GM12878 (cell line): ENCODE measurements around the gene NDNF. TPM values are rescaled to one million over a fixed set of nuclear protein-coding genes. Genes with fewer than 3 reads are reported as not detected.

Source experiments
- ATAC-seq: fragments of 200-7000 bp; cut with Tn5 transposase; 3 replicates; pipeline ENCODE4 v1.9.1; 2020; ENCODE audit warnings: mild to moderate bottlenecking, moderate library complexity
- BruUV-seq: library from RNA; stranded (reverse); fragments of 400-500 nt; replicated peaks from 2 replicates; lab custom pipeline; 2021; lab: Mats Ljungman, UMichigan
- CTCF ChIA-PET: fragments of 300-600 bp; sonication (Branson Sonifier 250); formaldehyde crosslinking; extraction: SDS; loops from one replicate; lab custom pipeline; 2021; ENCODE audit warnings: inconsistent platforms; lab: Yijun Ruan, JAX
- POLR2A ChIA-PET: fragments of 350-600 bp; formaldehyde crosslinking; extraction: SDS; loops from one replicate; lab custom pipeline; 2021; ENCODE audit warnings: inconsistent platforms; lab: Charles Lee
- RAD21 ChIA-PET: fragments of 300-600 bp; sonication (Branson Sonifier 250); formaldehyde crosslinking; loops from one replicate; lab custom pipeline; 2023; ENCODE audit warnings: antibody characterized with exemption; ENCODE audit not compliant: unreplicated experiment; lab: Charles Lee
- SMC1A ChIA-PET: fragments of 300-600 bp; sonication (Branson Sonifier 250); formaldehyde crosslinking; loops from one replicate; lab custom pipeline; 2023; ENCODE audit not compliant: unreplicated experiment, uncharacterized antibody; lab: Charles Lee
- DNase-seq: peaks from one replicate; pipeline ENCODE4 v3.0.0-alpha.2; 2011; ENCODE audit warnings: low read depth, low spot score
- FAIRE-seq: peaks from 3 replicates; lab custom pipeline; 2011; peaks lifted over from hg19 to GRCh38; lab: Jason Lieb, UNC
- H2AFZ ChIP-seq: 2 replicates; pipeline ENCODE4 v1.6.0; 2011; ENCODE audit warnings: low read depth, low read length, control low read depth; ENCODE audit not compliant: control insufficient read depth
- H3K27ac ChIP-seq: 2 replicates; pipeline ENCODE4 v1.5.1; 2011; ENCODE audit warnings: control low read depth; ENCODE audit not compliant: control insufficient read depth, insufficient read depth
- H3K27me3 ChIP-seq, 2 experiments: replicated peaks in 1 of 2; 2 replicates each; pipeline versions ENCODE4 v1.6.0 to v1.6.1; 2011; ENCODE audit warnings: low read length in 1 of 2; ENCODE audit not compliant: control insufficient read depth in 2 of 2, insufficient read depth in 2 of 2
- H3K36me3 ChIP-seq, 2 experiments: 2 replicates each; pipeline ENCODE4 v1.5.1; 2011; ENCODE audit warnings: low read length in 1 of 2; ENCODE audit not compliant: control insufficient read depth in 2 of 2, insufficient read depth in 2 of 2
- H3K4me1 ChIP-seq: 2 replicates; pipeline ENCODE4 v1.6.1; 2011; ENCODE audit warnings: mild to moderate bottlenecking, low read length, moderate library complexity, mixed read lengths; ENCODE audit not compliant: control insufficient read depth, insufficient read depth
- H3K4me2 ChIP-seq: 2 replicates; pipeline ENCODE4 v1.6.0; 2011; ENCODE audit warnings: control low read depth; ENCODE audit not compliant: control insufficient read depth, insufficient read depth
- H3K4me3 ChIP-seq: fragments of 200-600 bp; sonication (generic); 2 replicates; pipeline ENCODE4 v1.5.1; 2016
- H3K79me2 ChIP-seq: 2 replicates; pipeline ENCODE4 v1.6.0; 2011; ENCODE audit warnings: low read length; ENCODE audit not compliant: control insufficient read depth, insufficient read depth
- H3K9ac ChIP-seq: 2 replicates; pipeline ENCODE4 v1.8.0; 2011; ENCODE audit warnings: low read length, control low read depth, mixed read lengths; ENCODE audit not compliant: control insufficient read depth, insufficient read depth
- H3K9me3 ChIP-seq: replicated peaks from 3 replicates; pipeline ENCODE4 v1.5.1; 2011; ENCODE audit warnings: mild to moderate bottlenecking, low read length; ENCODE audit not compliant: control insufficient read depth, insufficient read depth
- H4K20me1 ChIP-seq: 2 replicates; pipeline ENCODE4 v1.6.0; 2011; ENCODE audit not compliant: control insufficient read depth, insufficient read depth
- ATF2 ChIP-seq: IDR thresholded peaks from 2 replicates; pipeline ENCODE4 v1.6.1; 2012; ENCODE audit warnings: low read length, inconsistent platforms
- CEBPZ ChIP-seq: fragments of 150-350 bp; IDR thresholded peaks from 2 replicates; pipeline ENCODE4 v1.6.1; 2016; ENCODE audit warnings: low read depth, low read length
- DPF2 ChIP-seq: fragments of 450-650 bp; IDR thresholded peaks from 2 replicates; pipeline ENCODE4 v1.6.1; 2017; ENCODE audit warnings: mild to moderate bottlenecking
- E2F4 ChIP-seq: IDR thresholded peaks from 2 replicates; pipeline ENCODE4 v1.6.1; 2012; ENCODE audit warnings: low read depth, low read length, improper control_type of control experiment
- E4F1 ChIP-seq: fragments of 450-650 bp; IDR thresholded peaks from 2 replicates; pipeline ENCODE4 v1.6.1; 2018; ENCODE audit warnings: borderline replicate concordance, mild to moderate bottlenecking; ENCODE audit not compliant: partially characterized antibody
- ESRRA ChIP-seq: IDR thresholded peaks from 2 replicates; pipeline ENCODE4 v1.6.1; 2012; ENCODE audit warnings: mild to moderate bottlenecking, low read length, improper control_type of control experiment
- HSF1 ChIP-seq: fragments of 150-350 bp; IDR thresholded peaks from 2 replicates; pipeline ENCODE4 v1.6.1; 2014; ENCODE audit warnings: mild to moderate bottlenecking, low read depth, low read length
- MXI1 ChIP-seq: fragments of 150-350 bp; IDR thresholded peaks from 2 replicates; pipeline ENCODE4 v1.6.1; 2011; ENCODE audit warnings: low read depth, mild to moderate bottlenecking, inconsistent platforms, low read length, improper control_type of control experiment
- NRF1 ChIP-seq: conservative IDR thresholded peaks from 2 replicates; pipeline ENCODE4 v1.6.1; 2011; ENCODE audit warnings: mild to moderate bottlenecking, low read depth, low read length, improper control_type of control experiment
- SUPT20H ChIP-seq: IDR thresholded peaks from 2 replicates; pipeline ENCODE4 v1.6.1; 2011; ENCODE audit warnings: low read depth, mild to moderate bottlenecking, low read length, moderate library complexity, borderline replicate concordance; ENCODE audit not compliant: control insufficient read depth
- ZNF24 ChIP-seq: fragments of 450-650 bp; IDR thresholded peaks from 2 replicates; pipeline ENCODE4 v1.6.1; 2017; ENCODE audit warnings: antibody characterized with exemption, mild to moderate bottlenecking
- ZZZ3 ChIP-seq: IDR thresholded peaks from 2 replicates; pipeline ENCODE4 v1.6.1; 2011; ENCODE audit warnings: low read depth; ENCODE audit not compliant: control insufficient read depth, insufficient read length
- in situ Hi-C: fragments of 300-500 bp; cut with MboI; formaldehyde crosslinking; loops from 9 replicates; pipeline ENCODE4 v1.14.3; 2018; ENCODE audit warnings: mixed read lengths
- intact Hi-C: fragments of 100-400 bp; cut with micrococcal nuclease; formaldehyde crosslinking; loops from one replicate; pipeline ENCODE4 v1.14.2; 2022; ENCODE audit not compliant: unreplicated experiment
- polyA plus RNA-seq, 11 experiments: library from polyadenylated mRNA; depleted of rRNA in 4 of 11; unstranded in 6 of 11; stranded (reverse) in 5 of 11; fragments of >200 nt; fragmentation: Nextera tagmentation in 4 of 11; fragmentation: Illumina TruSeq in 1 of 11; extraction: Ambion mirVana in 4 of 11; extraction: Trizol in 1 of 11; gene quantifications; 1 replicate in 1 of 11; 2 replicates in 10 of 11; pipeline versions ENCODE4 v1.2.1 to v1.2.3, GENCODE V29; 2011 to 2016; ENCODE audit warnings: inconsistent platforms in 2 of 11, missing spikeins in 2 of 11, low read depth in 1 of 11
- total RNA-seq, 4 experiments: library from RNA; depleted of rRNA in 3 of 4; stranded (reverse); fragments of >200 nt in 3 of 4; fragmentation: Illumina TruSeq in 1 of 4; extraction: Trizol in 1 of 4; gene quantifications; 2 replicates each; pipeline versions ENCODE4 v1.2.1 to v1.2.3, GENCODE V29; 2013 to 2021

NDNF gene
- total and polyA plus RNA-seq, 10 of the 15 experiments (the other 5 are each of a cell fraction or from before 2014, with no cell fraction given): 0.26 TPM; not detected in 9

- POLR2A ChIA-PET: no interaction called here
- Histone ChIP-seq H3K9me3 (no peaks in the 10 kb centered on the region), H3K27me3 (peaks cover 2 to 4% of the 10 kb centered on the region in 2 experiments; a peak in 3 of 4 replicates), H3K79me2 (no peaks in the 10 kb centered on the region), H3K4me1 (no peaks in the 10 kb centered on the region), H3K9ac (no peak overlapping the region), H3K4me3 (no peak overlapping the region), H3K4me2 (no peak overlapping the region), H4K20me1 (no peaks in the 10 kb centered on the region), H2AFZ (no peak overlapping the region), H3K27ac (no peak overlapping the region), H3K36me3 (no peaks in the 10 kb centered on the region)
- DNase-seq: no peak
- in situ Hi-C loops (no loop called here), intact Hi-C loops (no loop called here)
- BruUV-seq: no TSS peak
- FAIRE-seq: no peak
- ATAC-seq: no peak
- SMC1A ChIA-PET: interaction anchor here (1.2 kb wide), 1 partner anchor 13 kb away, joined by 3 read pairs; no protein-coding TSS in a partner anchor
- CTCF ChIA-PET: no interaction called here
- TF ChIP-seq ZNF24 (no peak), ESRRA (no peak), NRF1 (no peak), CEBPZ (no peak), MXI1 (no peak), HSF1 (no peak), DPF2 (no peak), ZZZ3 (no peak), ATF2 (no peak), SUPT20H (no peak), E4F1 (no peak), E2F4 (no peak)
- RAD21 ChIA-PET: no interaction called here
Observed at GRCh38 chr4:121054373-121054772, 18.0 kb downstream of the NDNF start.
